Neuronal stem cell (in vitro differentiated cells): ENCODE measurements around the gene TRMT2B.

Experiments used
- DNase-seq: peaks from one replicate; pipeline ENCODE4 v3.0.0-alpha.2; 2013; ENCODE audit warnings: low spot score
- H2AFZ ChIP-seq: one replicate; pipeline ENCODE4 v1.6.1; 2013; ENCODE audit warnings: mild to moderate bottlenecking, low read length, inconsistent platforms
- H2AK5ac ChIP-seq: 2 replicates; pipeline ENCODE4 v1.6.1; 2013; ENCODE audit warnings: low read depth, mild to moderate bottlenecking, inconsistent platforms, low read length, moderate library complexity, mixed read lengths
- H2BK120ac ChIP-seq: 2 replicates; pipeline ENCODE4 v1.6.1; 2013; ENCODE audit warnings: low read depth, mild to moderate bottlenecking, inconsistent platforms, low read length, moderate library complexity, mixed read lengths
- H2BK12ac ChIP-seq: one replicate; pipeline ENCODE4 v1.6.1; 2013; ENCODE audit warnings: low read length, inconsistent platforms
- H2BK15ac ChIP-seq: 2 replicates; pipeline ENCODE4 v1.6.1; 2013; ENCODE audit warnings: mild to moderate bottlenecking, low read length, inconsistent platforms, mixed read lengths
- H2BK5ac ChIP-seq: one replicate; pipeline ENCODE4 v1.6.1; 2013; ENCODE audit warnings: inconsistent platforms, mild to moderate bottlenecking, low read length, moderate library complexity
- H3K14ac ChIP-seq: one replicate; pipeline ENCODE4 v1.6.1; 2013; ENCODE audit warnings: low read length, inconsistent platforms
- H3K18ac ChIP-seq: 2 replicates; pipeline ENCODE4 v1.6.1; 2013; ENCODE audit warnings: low read length, inconsistent platforms
- H3K23ac ChIP-seq: 2 replicates; pipeline ENCODE4 v1.6.1; 2013; ENCODE audit warnings: low read depth, mild to moderate bottlenecking, mixed read lengths, low read length, inconsistent platforms; ENCODE audit not compliant: poor library complexity
- H3K27ac ChIP-seq: replicated peaks from 3 replicates; pipeline ENCODE4 v1.5.1; 2013; ENCODE audit warnings: low read length, inconsistent platforms
- H3K27me3 ChIP-seq, 3 experiments: 2 replicates each; pipeline ENCODE4 v1.6.1; 2013; ENCODE audit warnings: low read length in 3 of 3, mild to moderate bottlenecking in 2 of 3, inconsistent platforms in 1 of 3, low read depth in 1 of 3, mixed read lengths in 1 of 3, moderate library complexity in 1 of 3; ENCODE audit not compliant: control insufficient read depth in 3 of 3, insufficient read depth in 3 of 3
- H3K36me3 ChIP-seq, 2 donors: replicated peaks in 1 of 2; 2 replicates each; pipeline ENCODE4 v1.6.1; 2013; ENCODE audit warnings: low read length in 2 of 2; ENCODE audit not compliant: control insufficient read depth in 2 of 2, insufficient read depth in 2 of 2
- H3K4ac ChIP-seq: 2 replicates; pipeline ENCODE4 v1.6.1; 2013; ENCODE audit warnings: inconsistent platforms, mild to moderate bottlenecking, low read length, moderate library complexity
- H3K4me1 ChIP-seq, 2 donors: 1 replicate in 1 of 2; 2 replicates in 1 of 2; pipeline ENCODE4 v1.6.1; 2013; ENCODE audit warnings: low read length in 2 of 2, low read depth in 1 of 2; ENCODE audit not compliant: control insufficient read depth in 2 of 2, insufficient read depth in 1 of 2
- H3K4me2 ChIP-seq: one replicate; pipeline ENCODE4 v1.6.1; 2013; ENCODE audit warnings: mild to moderate bottlenecking, low read length, inconsistent platforms; ENCODE audit not compliant: insufficient read depth, poor library complexity, severe bottlenecking
- H3K4me3 ChIP-seq, 2 donors: 2 replicates each; pipeline ENCODE4 v1.5.1; 2013; ENCODE audit warnings: low read length in 2 of 2, mild to moderate bottlenecking in 2 of 2, inconsistent platforms in 1 of 2, moderate library complexity in 1 of 2
- H3K79me1 ChIP-seq: one replicate; pipeline ENCODE4 v1.6.1; 2013; ENCODE audit warnings: low read depth, mild to moderate bottlenecking, inconsistent platforms, low read length, moderate library complexity
- H3K9ac ChIP-seq: one replicate; pipeline ENCODE4 v1.6.1; 2013; ENCODE audit warnings: mild to moderate bottlenecking, low read depth, low read length, inconsistent platforms; ENCODE audit not compliant: poor library complexity
- H3K9me3 ChIP-seq, 2 donors: replicated peaks in 1 of 2; 2 replicates each; pipeline versions ENCODE3 to v1.6.1; 2013; ENCODE audit warnings: low read length in 2 of 2, mild to moderate bottlenecking in 2 of 2, inconsistent platforms in 1 of 2, low read depth in 1 of 2, mixed read lengths in 1 of 2, moderate library complexity in 1 of 2; ENCODE audit not compliant: control insufficient read depth in 2 of 2, insufficient read depth in 1 of 2
- H4K8ac ChIP-seq: one replicate; pipeline ENCODE4 v1.6.1; 2013; ENCODE audit warnings: low read depth, mild to moderate bottlenecking, inconsistent platforms, low read length, moderate library complexity
- H4K91ac ChIP-seq: one replicate; pipeline ENCODE4 v1.6.1; 2013; ENCODE audit warnings: low read length, low read depth, mild to moderate bottlenecking, inconsistent platforms; ENCODE audit not compliant: poor library complexity
- WGBS, 2 donors: extraction: QIAGEN DNeasy Blood & Tissue Kit; methylation state at CpG; one replicate each; pipeline ENCODE4 v1.1.7; 2013; ENCODE audit warnings: missing lambda C conversion rate in 2 of 2, mixed read lengths in 1 of 2; ENCODE audit not compliant: insufficient read length in 2 of 2, insufficient replicate concordance in 1 of 2; ENCODE audit errors: extremely low coverage in 2 of 2; 5-methylcytosine and 5-hydroxymethylcytosine counted together

TRMT2B gene

DNA sequence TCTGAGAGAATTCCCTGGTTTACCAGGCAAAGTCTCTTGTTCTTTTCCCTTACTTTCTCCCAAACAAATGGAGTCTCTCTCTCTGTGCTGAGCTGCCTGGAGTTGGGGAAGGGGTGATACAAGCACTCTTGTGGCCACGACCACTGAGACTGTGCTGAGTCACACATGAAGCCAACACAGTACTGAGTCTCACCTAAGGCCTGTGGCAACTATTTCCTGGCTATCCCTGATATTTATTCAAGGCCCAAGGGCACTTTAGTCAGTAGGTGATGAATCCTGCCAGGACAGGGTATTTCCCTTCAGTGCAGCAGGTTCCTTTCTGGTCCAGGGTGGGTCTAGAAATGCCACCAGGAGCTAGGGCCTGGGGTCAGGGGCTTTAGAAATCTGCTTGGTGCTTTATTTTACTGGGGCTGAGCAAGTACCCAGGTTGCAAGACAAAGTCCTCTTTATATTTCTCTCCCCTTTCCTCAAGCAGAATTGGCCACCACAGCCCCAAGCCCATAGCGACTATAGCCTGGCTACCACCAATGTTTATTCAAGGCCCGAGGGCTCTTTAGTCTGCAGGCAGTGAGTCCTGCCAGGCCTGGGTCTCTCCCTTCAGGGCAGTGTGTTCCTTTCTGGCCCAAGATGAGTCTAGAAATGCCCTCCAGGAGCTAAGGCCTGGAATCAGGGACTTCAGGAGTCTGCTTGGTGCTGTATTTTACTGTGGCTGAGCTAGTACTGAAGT is 71.9 kb downstream of the TRMT2B start:
- no CpG with 5 or more reads among the region's 3 CpGs for WGBS, 2 donors
- H3K27ac ChIP-seq, result no peak overlapping the region
- H3K4me1 ChIP-seq, result no peaks in the 10 kb centered on the region
- H3K23ac ChIP-seq, result no peak overlapping the region
- no peaks in the 10 kb centered on the region for H3K36me3 ChIP-seq
- no peaks in the 10 kb centered on the region for H3K9me3 ChIP-seq
- H2AK5ac ChIP-seq, result no peak overlapping the region
- no peaks in the 10 kb centered on the region for H3K27me3 ChIP-seq
- H3K79me1 ChIP-seq, result no peaks in the 10 kb centered on the region
- no peak overlapping the region for H2BK120ac ChIP-seq
- no peak overlapping the region for H2BK5ac ChIP-seq
- no peak overlapping the region for H3K18ac ChIP-seq
- no peak overlapping the region for H3K9ac ChIP-seq
- H2BK15ac ChIP-seq, result no peak overlapping the region
- H3K4ac ChIP-seq, result no peak overlapping the region
- no peak overlapping the region for H3K4me2 ChIP-seq
- H3K4me3 ChIP-seq, result no peak overlapping the region
- H2AFZ ChIP-seq, result no peak overlapping the region
- no peak overlapping the region for H3K14ac ChIP-seq
- DNase-seq, result no peak
- no peak overlapping the region for H4K91ac ChIP-seq
- H4K8ac ChIP-seq, result no peak overlapping the region
- no peak overlapping the region for H2BK12ac ChIP-seq

DNA sequence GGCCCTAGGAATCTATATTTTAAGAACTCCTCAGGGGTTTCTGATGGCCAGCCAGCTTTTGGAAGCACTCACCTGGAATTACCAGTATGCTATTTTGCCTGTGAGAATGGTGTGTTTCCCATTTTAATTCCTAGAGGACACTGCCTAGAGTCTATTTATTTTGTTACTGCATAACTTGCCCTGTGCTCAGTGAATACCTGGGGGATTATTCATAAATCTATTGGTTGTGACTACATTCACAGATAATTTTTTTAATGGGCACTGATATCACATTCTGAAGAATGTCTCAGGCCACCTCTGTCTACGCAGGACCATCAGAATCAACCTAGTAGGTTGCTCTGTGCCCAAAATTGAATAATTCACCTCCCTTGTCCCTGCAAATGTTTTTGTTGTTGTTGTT is 75.7 kb downstream of the TRMT2B start:
- no peaks in the 10 kb centered on the region for H3K27me3 ChIP-seq
- H2BK5ac ChIP-seq, result no peak overlapping the region
- no peaks in the 10 kb centered on the region for H3K9me3 ChIP-seq
- H3K27ac ChIP-seq, result no peak overlapping the region
- H2AK5ac ChIP-seq, result no peak overlapping the region
- no peak overlapping the region for H3K4ac ChIP-seq
- H4K91ac ChIP-seq, result no peak overlapping the region
- H3K79me1 ChIP-seq, result no peaks in the 10 kb centered on the region
- WGBS, 2 donors, result no CpG with 5 or more reads among the region's 1 CpG
- no peak overlapping the region for H3K23ac ChIP-seq
- H2BK120ac ChIP-seq, result no peak overlapping the region
- H3K9ac ChIP-seq, result no peak overlapping the region
- H3K14ac ChIP-seq, result no peak overlapping the region
- no peak overlapping the region for H2AFZ ChIP-seq
- no peaks in the 10 kb centered on the region for H3K4me1 ChIP-seq
- no peaks in the 10 kb centered on the region for H3K36me3 ChIP-seq
- no peak for DNase-seq
- no peak overlapping the region for H4K8ac ChIP-seq
- no peak overlapping the region for H3K18ac ChIP-seq
- no peak overlapping the region for H2BK12ac ChIP-seq
- no peak overlapping the region for H3K4me2 ChIP-seq
- no peak overlapping the region for H2BK15ac ChIP-seq
- no peak overlapping the region for H3K4me3 ChIP-seq

DNA sequence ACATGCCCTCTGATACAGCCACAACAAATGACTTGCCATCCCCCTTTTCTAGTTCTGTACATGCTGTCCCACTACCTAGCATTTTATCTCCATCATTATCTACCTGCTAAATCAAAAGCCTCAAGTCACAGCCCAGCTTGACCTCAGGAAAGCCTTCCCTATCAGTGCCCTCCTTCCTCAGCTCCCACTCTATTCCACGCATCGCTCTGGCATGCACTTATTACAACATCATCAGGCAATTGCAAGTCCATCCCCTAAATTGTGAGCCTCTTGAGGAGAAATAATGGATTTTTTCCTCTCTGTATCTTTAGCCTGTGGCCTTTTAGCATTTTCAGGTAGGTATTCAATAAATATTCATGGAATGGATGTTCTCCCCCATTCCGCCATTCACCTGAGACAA is 76.7 kb downstream of the TRMT2B start:
- no peak overlapping the region for H2BK5ac ChIP-seq
- H3K18ac ChIP-seq, result no peak overlapping the region
- H2AFZ ChIP-seq, result no peak overlapping the region
- no peak overlapping the region for H3K14ac ChIP-seq
- H4K8ac ChIP-seq, result no peak overlapping the region
- H2BK15ac ChIP-seq, result no peak overlapping the region
- no peaks in the 10 kb centered on the region for H3K79me1 ChIP-seq
- H2BK120ac ChIP-seq, result no peak overlapping the region
- H2BK12ac ChIP-seq, result no peak overlapping the region
- H3K27ac ChIP-seq, result no peak overlapping the region
- no peaks in the 10 kb centered on the region for H3K36me3 ChIP-seq
- no peaks in the 10 kb centered on the region for H3K4me1 ChIP-seq
- no peaks in the 10 kb centered on the region for H3K27me3 ChIP-seq
- WGBS, 2 donors, result no CpG with 5 or more reads among the region's 3 CpGs
- no peaks in the 10 kb centered on the region for H3K9me3 ChIP-seq
- H2AK5ac ChIP-seq, result no peak overlapping the region
- no peak overlapping the region for H3K4me2 ChIP-seq
- no peak overlapping the region for H3K4ac ChIP-seq
- no peak overlapping the region for H3K23ac ChIP-seq
- H4K91ac ChIP-seq, result no peak overlapping the region
- no peak overlapping the region for H3K4me3 ChIP-seq
- DNase-seq, result no peak
- no peak overlapping the region for H3K9ac ChIP-seq

DNA sequence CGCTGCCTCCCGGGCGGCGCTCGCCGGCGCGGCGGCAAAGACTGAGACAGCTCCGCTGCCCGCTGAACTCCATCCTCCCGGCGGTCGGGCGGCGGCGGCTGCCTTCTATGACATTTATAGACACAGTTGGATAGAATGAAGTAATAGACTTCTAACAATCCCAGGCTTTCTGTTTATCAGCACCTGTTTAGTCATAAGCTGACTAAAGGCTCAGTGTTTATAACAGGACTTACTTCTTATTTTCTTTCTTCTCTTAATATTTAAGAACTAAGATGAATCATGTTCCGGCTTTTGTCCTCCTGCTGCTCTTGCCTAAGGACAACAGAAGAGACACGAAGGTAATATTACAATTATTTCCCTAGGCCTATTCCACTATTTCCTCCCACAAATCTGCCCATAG is 78.5 kb downstream of the TRMT2B start:
- Histone ChIP-seq H3K27ac (no peak overlapping the region), H3K4ac (no peak overlapping the region), H3K27me3 (no peaks in the 10 kb centered on the region), H3K23ac (no peak overlapping the region), H4K8ac (no peak overlapping the region), H3K9ac (no peak overlapping the region), H2BK15ac (no peak overlapping the region), H2AFZ (no peak overlapping the region), H3K18ac (no peak overlapping the region), H3K4me3 (no peak overlapping the region), H2BK5ac (no peak overlapping the region), H4K91ac (no peak overlapping the region), H2BK12ac (no peak overlapping the region), H3K79me1 (no peaks in the 10 kb centered on the region), H3K14ac (no peak overlapping the region), H2AK5ac (no peak overlapping the region), H2BK120ac (no peak overlapping the region), H3K4me1 (no peaks in the 10 kb centered on the region), H3K4me2 (no peak overlapping the region), H3K9me3 (no peaks in the 10 kb centered on the region), H3K36me3 (no peaks in the 10 kb centered on the region)
- no peak for DNase-seq
- WGBS, 2 donors, result no CpG with 5 or more reads among the region's 19 CpGs
